Measurements from ENCODE around the gene TSKS. TPM values are rescaled to one million over a fixed set of nuclear protein-coding genes. Genes with fewer than 3 reads are reported as not detected.

Gene TSKS
- total RNA-seq, 1 donor from 2014 or later, result not detected

- no peak for TF ChIP-seq CTCF (conservative IDR thresholded peaks at IDR 0.05; ENCODE audit: low read depth, low read length)
- no peak overlapping the region for H3K4me3 ChIP-seq (ENCODE audit: low read depth, low read length)
- DNase-seq (ENCODE audit: low read depth), result no peak
Measured at GRCh38 chr19:49746206-49746958, 16.7 kb downstream of the TSKS start.

GRCh38 chr19:49744946-49745381 is 18.1 kb downstream of the TSKS start:
- DNase-seq (ENCODE audit: low read depth), result no peak
- no peak for TF ChIP-seq CTCF (conservative IDR thresholded peaks at IDR 0.05; ENCODE audit: low read depth, low read length)

GRCh38 chr19:49741210-49741844 is 21.8 kb downstream of the TSKS start:
- no peak overlapping the region for H3K4me3 ChIP-seq (ENCODE audit: low read depth, low read length)
- no peak for TF ChIP-seq CTCF (conservative IDR thresholded peaks at IDR 0.05; ENCODE audit: low read depth, low read length)

More at GRCh38 chr19:49744946-49745381, 18.1 kb downstream of the TSKS start:
- no peak overlapping the region for H3K4me3 ChIP-seq (ENCODE audit: low read depth, low read length)

GRCh38 chr19:49739933-49740332 is 23.2 kb downstream of the TSKS start:
- no peak for DNase-seq (ENCODE audit: low read depth)
- TF ChIP-seq CTCF (conservative IDR thresholded peaks at IDR 0.05; ENCODE audit: low read depth, low read length), result no peak
- no peak overlapping the region for H3K4me3 ChIP-seq (ENCODE audit: low read depth, low read length)

More at GRCh38 chr19:49741210-49741844, 21.8 kb downstream of the TSKS start:
- no peak for DNase-seq (ENCODE audit: low read depth)

GRCh38 chr19:49739098-49739497 is 24.0 kb downstream of the TSKS start:
- DNase-seq (ENCODE audit: low read depth), result no peak
- no peak overlapping the region for H3K4me3 ChIP-seq (ENCODE audit: low read depth, low read length)
- no peak for TF ChIP-seq CTCF (conservative IDR thresholded peaks at IDR 0.05; ENCODE audit: low read depth, low read length)

- TF ChIP-seq CTCF (conservative IDR thresholded peaks at IDR 0.05; ENCODE audit: low read depth, low read length), result no peak
- DNase-seq (ENCODE audit: low read depth), result no peak
- no peak overlapping the region for H3K4me3 ChIP-seq (ENCODE audit: low read depth, low read length)
Measured at GRCh38 chr19:49738268-49738667, 24.8 kb downstream of the TSKS start.

All from epithelial cell of proximal tubule (primary cell).